BJ (cell line): ENCODE measurements around the gene SAMD11. TPM values are rescaled to one million over a fixed set of nuclear protein-coding genes. Genes with fewer than 3 reads are reported as not detected.

Source experiments
- CTCF ChIA-PET: fragments of 350-600 bp; formaldehyde crosslinking; extraction: SDS; loops from one replicate; lab custom pipeline; 2021; ENCODE audit warnings: antibody characterized with exemption, inconsistent platforms; lab: Yijun Ruan, JAX
- POLR2A ChIA-PET: fragments of 300-600 bp; sonication (Branson Sonifier 250); formaldehyde crosslinking; extraction: SDS; loops from one replicate; lab custom pipeline; 2021; ENCODE audit warnings: antibody characterized with exemption; lab: Charles Lee
- DNase-seq: peaks from one replicate; pipeline ENCODE4 v3.0.0-alpha.2; 2011; ENCODE audit warnings: low read depth
- H3K27me3 ChIP-seq: 2 replicates; pipeline ENCODE4 v1.6.0; 2011; ENCODE audit warnings: low read length; ENCODE audit not compliant: control insufficient read depth, insufficient read depth
- H3K36me3 ChIP-seq: 2 replicates; pipeline ENCODE4 v1.5.1; 2011; ENCODE audit warnings: low read length; ENCODE audit not compliant: control insufficient read depth, insufficient read depth
- H3K4me3 ChIP-seq: 2 replicates; pipeline ENCODE4 v1.5.1; 2011; ENCODE audit warnings: low read depth, mild to moderate bottlenecking, control low read depth, low read length
- polyA plus RNA-seq: library from polyadenylated mRNA; depleted of rRNA; stranded (reverse); fragments of >200 nt; gene quantifications from 2 replicates; pipeline ENCODE4 v1.2.3, GENCODE V29; 2011
- TF ChIP-seq, protein P1 (sequence below): IDR thresholded peaks from 2 replicates; pipeline ENCODE4 v1.5.1; 2011; ENCODE audit warnings: low read depth, mild to moderate bottlenecking, control low read depth, inconsistent platforms, low read length, moderate library complexity; ENCODE audit not compliant: insufficient read depth

The SAMD11 gene
- polyA plus RNA-seq, 1 experiment, result 10.0 TPM

GRCh38 chr1:950268-950667, 26.5 kb downstream of the SAMD11 start:
- TF ChIP-seq, protein P1, sequence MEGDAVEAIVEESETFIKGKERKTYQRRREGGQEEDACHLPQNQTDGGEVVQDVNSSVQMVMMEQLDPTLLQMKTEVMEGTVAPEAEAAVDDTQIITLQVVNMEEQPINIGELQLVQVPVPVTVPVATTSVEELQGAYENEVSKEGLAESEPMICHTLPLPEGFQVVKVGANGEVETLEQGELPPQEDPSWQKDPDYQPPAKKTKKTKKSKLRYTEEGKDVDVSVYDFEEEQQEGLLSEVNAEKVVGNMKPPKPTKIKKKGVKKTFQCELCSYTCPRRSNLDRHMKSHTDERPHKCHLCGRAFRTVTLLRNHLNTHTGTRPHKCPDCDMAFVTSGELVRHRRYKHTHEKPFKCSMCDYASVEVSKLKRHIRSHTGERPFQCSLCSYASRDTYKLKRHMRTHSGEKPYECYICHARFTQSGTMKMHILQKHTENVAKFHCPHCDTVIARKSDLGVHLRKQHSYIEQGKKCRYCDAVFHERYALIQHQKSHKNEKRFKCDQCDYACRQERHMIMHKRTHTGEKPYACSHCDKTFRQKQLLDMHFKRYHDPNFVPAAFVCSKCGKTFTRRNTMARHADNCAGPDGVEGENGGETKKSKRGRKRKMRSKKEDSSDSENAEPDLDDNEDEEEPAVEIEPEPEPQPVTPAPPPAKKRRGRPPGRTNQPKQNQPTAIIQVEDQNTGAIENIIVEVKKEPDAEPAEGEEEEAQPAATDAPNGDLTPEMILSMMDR, result no peak
- POLR2A ChIA-PET, result no interaction called here
- no peak for DNase-seq
- no peaks in the 10 kb centered on the region for H3K27me3 ChIP-seq
- CTCF ChIA-PET, result interaction anchor here (0.9 to 1.6 kb wide), 4 partner anchors 8 to 52 kb away, joined by 3 to 6 read pairs (median 6); no protein-coding TSS in a partner anchor
- H3K36me3 ChIP-seq, result peaks cover 58% of the 10 kb centered on the region
- H3K4me3 ChIP-seq, result no peak overlapping the region

DNA sequence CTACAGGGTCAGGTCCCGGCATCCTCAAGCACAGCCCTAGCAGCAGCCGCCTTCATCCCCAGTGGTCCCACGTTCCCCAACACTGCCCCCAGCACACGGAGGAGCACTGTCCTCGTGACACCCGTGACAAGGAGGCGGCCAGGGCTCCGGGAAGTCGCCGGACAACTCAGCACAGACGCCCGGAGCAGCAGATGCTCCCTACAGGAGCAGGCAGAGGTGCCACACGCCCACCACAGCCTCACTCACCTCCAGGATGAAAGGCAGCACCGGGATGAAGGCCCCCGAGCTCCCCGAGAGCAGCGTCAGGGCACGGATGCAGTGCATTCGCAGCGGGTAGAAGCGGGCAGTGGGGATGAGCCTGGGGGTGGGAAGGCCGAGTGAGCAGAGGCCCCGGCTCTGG, 27.2 kb downstream of the SAMD11 start:
- H3K4me3 ChIP-seq, result no peak overlapping the region
- CTCF ChIA-PET, result interaction anchor here (0.9 to 1.6 kb wide), 2 partner anchors 9 to 10 kb away, joined by 5 to 6 read pairs; no protein-coding TSS in a partner anchor
- no peak for DNase-seq
- no peaks in the 10 kb centered on the region for H3K27me3 ChIP-seq
- TF ChIP-seq, protein P1, result no peak
- H3K36me3 ChIP-seq, result peaks cover 61% of the 10 kb centered on the region
- POLR2A ChIA-PET, result no interaction called here

DNA sequence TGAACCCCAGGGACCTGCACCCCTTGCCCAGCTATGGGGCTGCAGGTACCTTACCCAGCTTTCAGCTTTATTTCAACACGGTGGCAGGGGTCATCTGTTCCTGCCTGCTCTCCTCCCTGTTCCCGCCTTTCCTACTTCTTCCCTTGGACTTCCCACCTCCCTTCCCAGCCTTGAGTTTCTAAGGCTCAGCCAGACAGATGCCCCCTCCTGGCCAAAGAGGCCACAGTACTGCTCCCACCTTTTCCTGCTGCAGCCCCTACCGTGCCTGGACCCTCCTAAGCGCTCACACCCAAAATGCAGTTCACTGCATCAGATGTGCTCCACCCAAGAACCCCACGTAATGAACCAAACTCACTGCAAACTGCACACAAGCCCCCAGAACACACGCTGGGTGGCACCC, 27.6 kb downstream of the SAMD11 start:
- CTCF ChIA-PET, result interaction anchor here (0.9 to 1.6 kb wide), 4 partner anchors 9 to 48 kb away, joined by 3 to 6 read pairs (median 4); no protein-coding TSS in a partner anchor
- DNase-seq, result no peak
- H3K4me3 ChIP-seq, result no peak overlapping the region
- no peaks in the 10 kb centered on the region for H3K27me3 ChIP-seq
- TF ChIP-seq, protein P1, result peak; percentile 45; the same call in 1 of the 2 replicates
- POLR2A ChIA-PET, result no interaction called here
- H3K36me3 ChIP-seq, result peaks cover 65% of the 10 kb centered on the region

- ChIA-PET POLR2A (no interaction called here), CTCF (interaction anchor here (1.0 to 1.6 kb wide), 4 partner anchors 12 to 49 kb away, joined by 3 to 6 read pairs (median 4); no protein-coding TSS in a partner anchor)
- Histone ChIP-seq H3K36me3 (peaks cover 71% of the 10 kb centered on the region), H3K4me3 (no peak overlapping the region), H3K27me3 (no peaks in the 10 kb centered on the region; the same call in 1 of the 2 replicates)
- no peak for DNase-seq
- TF ChIP-seq, protein P1, result no peak
Observed at GRCh38 chr1:952201-952600, 28.5 kb downstream of the SAMD11 start.

DNA sequence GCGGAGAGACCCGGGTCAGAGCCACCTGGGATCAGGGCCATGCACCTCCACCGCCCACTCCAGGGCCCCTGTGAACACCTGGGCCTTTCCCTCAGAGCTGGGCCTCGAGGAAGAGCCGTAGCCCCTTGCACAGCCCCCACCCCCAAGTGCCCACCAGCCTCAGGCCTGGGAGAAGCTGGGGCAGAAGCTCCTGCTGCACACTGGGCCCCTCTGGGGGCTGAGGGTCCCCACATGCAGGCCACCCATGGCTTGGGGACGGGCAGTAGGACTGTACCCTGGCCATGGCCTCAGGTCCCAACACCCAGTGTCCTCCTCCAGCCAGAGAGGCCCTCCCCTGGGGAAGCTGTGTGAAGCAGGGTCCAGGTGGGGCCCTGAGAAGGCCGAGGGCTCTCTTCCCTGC, 28.9 kb downstream of the SAMD11 start:
- H3K27me3 ChIP-seq, result no peaks in the 10 kb centered on the region; the same call in 1 of the 2 replicates
- TF ChIP-seq, protein P1, result no peak
- ChIA-PET CTCF (interaction anchor here (1.0 to 1.1 kb wide), 2 partner anchors 24 to 49 kb away, joined by 3 to 4 read pairs; no protein-coding TSS in a partner anchor), POLR2A (no interaction called here)
- peaks cover 70% of the 10 kb centered on the region for H3K36me3 ChIP-seq
- no peak for DNase-seq
- H3K4me3 ChIP-seq, result no peak overlapping the region
